Activated CD4-positive, alpha-beta T cell treated with anti-CD3 and anti-CD28 coated beads, Interleukin-2, amount 50 U/mL, for 16 hours (primary cell): ENCODE results near the gene TNNC2.
"Not testable (repeated sequence)": the region's sequence is repeated elsewhere in the genome, so short reads cannot be mapped to it uniquely, and the experiment has no call there.

Source experiments
- DNase-seq: peaks from one replicate; pipeline ENCODE4 v3.0.0-alpha.2; 2020

The TNNC2 gene

DNA sequence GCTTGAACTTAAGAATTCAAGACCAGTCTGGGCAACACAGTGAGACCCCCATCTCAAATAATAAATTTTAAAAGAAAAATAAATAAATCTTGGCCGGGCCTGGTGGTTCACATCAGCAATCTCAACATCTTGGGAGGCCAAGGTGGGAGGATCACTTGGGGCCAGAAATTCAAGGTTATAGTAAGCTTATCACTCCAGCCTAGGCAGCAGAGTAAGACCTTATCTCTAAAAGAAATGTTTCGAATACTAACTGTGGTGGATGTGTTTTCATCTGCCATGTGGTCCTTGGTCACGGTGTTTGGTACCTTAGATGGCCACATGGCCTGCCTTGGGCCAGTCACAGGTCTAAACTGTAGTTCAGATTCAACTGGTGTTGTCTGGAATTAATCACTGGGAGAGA lies 8.9 kb downstream of the TNNC2 start:
- DNase-seq: no peak

DNA sequence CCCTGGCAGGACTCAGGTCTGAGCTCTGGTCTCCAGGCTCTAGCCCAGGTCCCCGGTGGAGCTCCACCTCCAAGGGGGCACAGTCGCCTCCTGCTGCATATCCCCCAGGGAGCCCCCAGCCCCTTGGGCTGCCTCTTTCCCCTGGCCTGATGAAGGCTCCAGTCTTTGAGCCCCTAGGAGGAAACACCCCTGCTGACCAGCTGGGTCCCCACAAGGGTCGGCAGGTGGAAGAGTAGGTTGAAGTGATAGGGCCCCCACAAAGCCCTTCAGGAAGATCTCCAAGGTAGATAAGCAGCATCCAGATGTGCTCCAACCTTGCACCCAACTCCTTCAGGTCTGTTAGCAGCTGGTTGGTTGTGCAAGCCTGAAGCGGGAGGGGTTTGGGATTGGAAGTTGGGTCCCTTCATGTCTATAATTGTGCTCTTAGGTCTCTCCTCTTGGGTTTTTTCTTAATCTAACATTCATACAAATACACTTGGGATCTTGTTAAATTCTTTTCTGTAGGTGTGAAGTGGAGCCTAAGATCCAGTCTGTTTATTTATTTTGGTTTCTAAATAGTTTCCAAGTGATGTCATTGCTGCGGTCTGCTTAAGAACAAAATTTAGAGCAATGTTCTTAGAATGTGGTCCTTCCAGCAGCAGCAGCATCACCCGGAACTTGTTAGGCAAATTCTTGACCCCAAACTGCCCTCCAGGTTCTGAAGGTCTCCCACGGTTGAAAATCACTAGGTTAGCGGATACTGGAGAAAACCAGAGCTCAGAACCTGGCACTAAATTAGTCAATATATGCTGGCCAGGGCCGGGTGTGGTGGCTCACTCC lies 9.5 kb downstream of the TNNC2 start:
- no peak for DNase-seq

DNA sequence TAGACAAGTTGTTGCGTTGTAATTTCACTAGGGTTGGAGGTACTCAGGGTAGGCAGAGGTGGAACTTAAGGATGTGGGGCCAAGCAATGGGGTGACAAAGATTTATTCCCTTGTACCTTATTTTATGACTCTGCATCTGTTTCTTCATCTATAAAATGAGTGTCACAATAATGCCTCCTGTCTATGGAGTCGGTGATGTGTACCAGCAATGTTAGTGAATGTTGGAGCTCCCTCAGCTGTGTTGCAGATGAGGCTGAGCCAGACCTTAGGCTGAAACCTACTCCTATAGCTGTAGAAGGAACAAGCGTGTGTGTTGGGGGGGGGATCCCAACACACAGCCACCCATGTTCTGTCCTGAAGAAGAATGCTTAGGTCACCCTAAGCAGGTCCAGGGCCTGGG lies 10.2 kb downstream of the TNNC2 start:
- DNase-seq: no peak

DNA sequence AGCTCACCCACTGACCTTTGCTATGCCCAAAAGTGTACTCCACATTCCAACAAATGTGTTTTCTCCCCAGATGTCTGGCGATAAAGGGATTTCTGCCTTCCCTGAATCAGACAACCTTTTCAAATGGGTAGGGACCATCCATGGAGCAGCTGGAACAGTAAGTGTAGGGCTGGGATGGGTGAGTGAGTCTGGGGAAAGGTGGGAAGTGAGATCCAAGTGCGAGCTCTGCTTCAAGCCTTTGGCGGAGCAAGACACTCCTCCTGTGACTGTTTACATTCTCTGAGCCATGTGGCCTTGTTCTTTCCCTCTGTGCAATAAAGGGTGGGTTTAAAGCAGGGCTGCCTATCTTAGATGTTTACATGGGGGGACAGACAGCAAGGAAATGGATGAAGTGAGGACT lies 12.8 kb downstream of the TNNC2 start:
- DNase-seq: no peak

DNA sequence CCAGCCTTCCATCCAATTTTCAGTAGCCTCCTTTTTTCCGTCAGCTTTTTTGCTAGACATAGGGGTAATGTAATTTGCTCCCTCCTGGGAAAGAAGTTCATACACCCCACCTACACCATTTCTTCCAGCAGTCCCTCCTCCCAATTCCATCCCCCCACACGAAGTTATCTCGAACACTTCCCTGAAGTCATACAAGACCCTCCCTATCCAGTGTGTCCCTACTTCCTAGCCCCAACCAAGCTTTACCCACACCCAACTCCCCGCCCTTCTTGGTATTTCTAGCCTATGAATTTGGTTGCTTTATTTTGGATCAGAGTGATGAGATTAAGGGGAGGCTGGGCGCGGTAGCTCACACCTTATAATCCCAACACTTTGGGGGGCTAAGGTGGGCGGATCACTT lies 13.6 kb downstream of the TNNC2 start:
- no peak for DNase-seq

DNA sequence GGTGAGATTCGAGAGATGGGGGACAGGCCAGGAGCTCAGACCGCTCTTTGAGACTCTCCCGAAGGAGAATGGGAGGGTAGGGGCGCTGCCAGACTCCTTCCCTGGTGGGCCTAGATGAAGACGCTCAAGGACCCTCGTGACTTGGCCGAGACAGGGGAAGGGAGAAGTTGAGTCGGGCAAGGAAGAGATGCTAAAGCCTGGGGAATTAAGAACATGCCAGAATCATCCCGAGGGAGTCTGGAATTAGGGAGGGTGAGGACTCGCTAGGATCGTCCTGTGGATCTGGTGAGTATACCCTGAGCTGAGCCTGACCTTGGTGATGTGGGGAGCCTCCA lies 14.1 kb downstream of the TNNC2 start:
- DNase-seq: no peak

DNA sequence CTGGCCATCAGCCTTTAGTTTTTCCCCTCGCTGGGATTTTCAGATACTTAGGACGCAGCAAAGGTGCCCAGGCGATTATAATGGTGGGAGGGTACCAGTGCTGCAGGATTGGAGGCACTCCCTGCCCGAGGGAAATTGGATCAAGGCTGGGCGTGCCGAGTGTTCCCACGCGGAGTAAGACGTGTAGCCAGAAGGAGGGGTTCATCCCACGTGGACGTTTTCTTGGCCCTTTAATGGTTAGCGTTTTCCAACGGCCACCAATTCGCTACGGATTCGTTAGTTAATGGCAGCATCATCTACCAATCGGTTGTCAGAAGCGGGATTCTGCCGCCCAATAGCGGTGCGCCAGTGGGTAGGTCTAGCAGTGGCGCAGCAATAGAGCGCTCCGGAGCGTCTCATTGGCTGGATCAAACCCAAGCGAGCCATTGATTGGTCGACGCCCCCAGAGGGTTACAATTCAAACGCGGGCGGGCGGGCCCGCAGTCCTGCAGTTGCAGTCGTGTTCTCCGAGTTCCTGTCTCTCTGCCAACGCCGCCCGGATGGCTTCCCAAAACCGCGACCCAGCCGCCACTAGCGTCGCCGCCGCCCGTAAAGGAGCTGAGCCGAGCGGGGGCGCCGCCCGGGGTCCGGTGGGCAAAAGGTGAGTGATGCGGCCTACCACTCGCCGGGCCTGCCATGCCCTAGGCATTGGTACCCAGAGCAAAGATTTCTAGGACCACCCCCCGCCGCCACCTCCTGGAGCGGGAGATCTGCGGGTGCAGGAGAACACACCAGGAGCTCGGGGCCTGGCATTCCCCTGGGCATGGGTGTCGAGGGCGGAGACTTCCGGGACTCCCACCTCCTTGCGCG lies 14.7 kb downstream of the TNNC2 start, which contains the start of gene UBE2C:
Gene UBE2C (plus strand): TSS at position 488 of the 849 bp plus-strand sequence. CDS start 52 bp downstream, at position 540.
- DNase-seq: peak; percentile 98

DNA sequence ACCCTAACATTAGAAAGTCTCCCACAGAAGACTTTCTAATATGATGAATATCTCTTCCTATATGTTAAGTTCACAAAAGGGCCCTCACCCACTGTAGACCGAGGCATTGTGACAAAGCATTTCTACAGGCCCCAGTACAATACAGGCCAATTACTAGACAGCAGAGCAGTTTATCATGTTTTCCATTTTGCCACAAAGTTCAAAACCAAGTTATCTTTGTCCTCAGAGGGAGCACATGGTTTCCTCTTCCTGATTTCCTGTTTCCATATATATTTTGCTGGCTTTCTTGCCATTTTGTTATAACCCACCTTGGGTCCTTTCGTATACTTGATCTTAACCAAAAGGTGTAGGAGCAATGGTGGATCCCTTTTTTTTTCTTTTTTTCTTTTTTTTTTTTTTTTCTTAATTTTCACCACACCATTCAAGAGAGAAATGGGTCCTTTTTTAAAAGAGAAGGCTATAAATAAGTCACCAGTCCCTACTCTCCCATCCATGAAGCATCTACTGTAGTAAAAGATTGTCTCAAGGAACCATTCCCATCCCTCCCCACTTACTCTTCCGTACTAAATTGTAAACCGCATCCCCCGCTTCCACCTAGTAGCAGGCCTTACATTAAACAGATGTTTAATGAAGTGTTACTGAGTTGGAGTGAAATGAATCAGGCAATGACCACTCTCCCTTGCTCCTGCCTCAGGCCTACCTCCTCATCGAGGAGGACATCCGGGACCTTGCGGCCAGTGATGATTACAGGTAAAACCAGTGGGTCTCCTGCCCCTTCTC lies 16.7 kb downstream of the TNNC2 start:
- DNase-seq: no peak

DNA sequence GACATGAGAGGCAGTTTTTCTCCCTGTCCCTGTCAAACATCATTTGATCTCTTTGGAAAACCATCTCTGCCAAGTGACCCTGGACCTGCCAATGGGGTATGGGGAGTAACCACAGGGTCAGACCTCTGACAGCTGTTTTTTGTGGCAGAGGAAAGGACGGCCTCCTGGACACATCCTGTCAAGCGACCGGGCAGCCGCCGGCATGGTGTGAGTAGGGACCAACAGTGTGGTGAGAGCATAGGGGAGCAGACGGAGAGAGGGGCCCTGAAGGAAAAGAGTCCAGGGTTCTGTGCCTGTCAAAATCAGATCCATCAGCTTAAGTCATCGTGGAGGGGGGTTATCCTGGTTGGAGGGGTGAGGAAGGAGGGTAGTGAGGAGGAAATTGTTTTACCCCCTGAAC lies 25.3 kb downstream of the TNNC2 start:
- DNase-seq: no peak

DNA sequence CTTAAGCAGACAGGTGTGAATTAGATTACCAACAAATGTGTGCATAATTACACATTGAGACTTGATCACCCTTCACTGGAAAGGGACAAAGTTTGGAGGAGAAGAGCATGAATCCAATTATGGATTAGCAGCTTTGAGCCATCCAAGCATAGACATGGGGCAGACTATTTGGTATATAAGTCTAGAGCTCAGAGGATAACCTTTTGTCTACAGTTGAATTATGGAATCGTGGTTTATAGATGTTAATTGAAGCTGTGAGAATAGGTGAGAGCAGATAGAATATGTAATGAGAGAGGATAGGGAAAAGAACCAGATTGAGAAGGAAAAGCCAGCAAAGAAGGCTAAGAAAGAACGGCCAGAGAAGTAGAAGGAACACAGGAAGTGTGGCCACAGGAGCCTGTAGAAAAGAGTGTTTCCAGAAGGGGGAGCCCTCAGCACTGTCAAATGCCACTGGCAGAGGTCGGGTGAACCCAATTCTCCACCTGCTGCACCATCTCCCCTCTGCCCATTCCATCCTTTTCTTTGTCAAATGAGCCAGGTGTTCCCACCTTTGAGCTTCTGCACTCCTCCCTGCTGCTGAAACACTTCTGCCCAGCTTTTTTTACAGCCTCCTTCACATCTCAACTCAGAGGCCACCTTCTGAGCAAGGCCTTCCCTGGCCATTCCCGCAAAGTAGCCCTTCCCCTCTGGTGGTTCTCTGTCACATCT lies 28.0 kb downstream of the TNNC2 start:
- DNase-seq: peak; percentile 73

DNA sequence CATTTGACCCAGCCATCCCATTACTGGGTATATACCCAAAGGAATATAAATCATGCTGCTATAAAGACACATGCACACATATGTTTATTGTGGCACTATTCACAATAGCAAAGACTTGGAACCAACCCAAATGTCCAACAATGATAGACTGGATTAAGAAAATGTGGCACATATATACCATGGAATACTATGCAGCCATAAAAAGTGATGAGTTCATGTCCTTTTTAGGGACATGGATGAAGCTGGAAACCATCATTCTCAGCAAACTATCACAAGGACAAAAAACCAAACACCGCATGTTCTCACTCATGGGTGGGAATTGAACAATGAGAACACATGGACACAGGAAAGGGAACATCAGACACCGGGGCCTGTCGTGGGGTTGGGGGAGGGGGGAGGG lies 29.2 kb downstream of the TNNC2 start:
- DNase-seq: not testable (repeated sequence)

DNA sequence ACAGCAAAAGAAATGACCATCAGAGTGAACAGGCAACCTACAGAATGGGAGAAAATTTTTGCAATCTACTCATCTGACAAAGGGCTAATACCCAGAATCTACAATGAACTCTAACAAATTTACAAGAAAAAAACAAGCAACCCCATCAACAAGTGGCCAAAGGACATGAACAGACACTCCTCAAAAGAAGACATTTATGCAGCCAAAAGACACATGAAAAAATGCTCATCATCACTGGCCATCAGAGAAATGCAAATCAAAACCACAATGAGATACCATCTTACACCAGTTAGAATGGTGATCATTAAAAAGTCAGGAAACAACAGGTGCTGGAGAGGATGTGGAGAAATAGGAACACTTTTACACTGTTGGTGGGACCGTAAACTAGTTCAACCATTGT lies 29.6 kb downstream of the TNNC2 start:
- not testable (repeated sequence) for DNase-seq

DNA sequence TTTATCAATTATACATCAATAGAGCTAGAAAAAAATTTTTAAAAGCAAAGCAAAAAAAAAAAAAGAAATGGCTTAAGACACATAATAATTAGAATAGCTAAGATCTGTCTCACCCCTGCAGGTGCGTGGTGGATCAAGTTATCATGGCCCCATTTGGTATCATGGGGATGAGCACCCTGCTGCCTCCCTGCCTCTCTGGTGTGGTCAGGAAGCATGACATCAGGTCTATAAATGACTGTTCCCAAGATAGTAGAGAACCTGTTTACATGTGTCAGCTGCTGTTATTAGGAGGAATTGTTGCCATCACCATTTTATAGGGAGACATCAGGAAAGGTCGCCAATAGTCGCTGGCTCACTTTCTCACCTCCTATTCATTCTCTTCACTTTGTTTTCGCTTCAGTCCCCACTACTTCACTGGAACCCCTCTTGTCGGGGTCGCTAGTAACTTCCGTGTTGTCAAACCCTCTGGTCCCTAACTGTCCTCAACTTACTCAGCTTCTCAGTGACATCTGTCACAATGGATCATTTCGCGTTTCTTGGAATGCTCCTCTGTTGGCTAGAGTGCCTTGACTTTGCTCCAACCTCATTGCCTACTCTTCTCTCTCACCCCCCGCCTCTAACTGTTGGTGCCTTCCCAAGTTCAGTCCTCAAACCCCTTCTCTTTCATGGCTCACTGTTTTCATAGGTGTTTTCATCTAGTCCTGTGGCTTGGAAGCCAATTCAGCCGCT lies 30.6 kb downstream of the TNNC2 start:
- DNase-seq: peak; percentile 33

DNA sequence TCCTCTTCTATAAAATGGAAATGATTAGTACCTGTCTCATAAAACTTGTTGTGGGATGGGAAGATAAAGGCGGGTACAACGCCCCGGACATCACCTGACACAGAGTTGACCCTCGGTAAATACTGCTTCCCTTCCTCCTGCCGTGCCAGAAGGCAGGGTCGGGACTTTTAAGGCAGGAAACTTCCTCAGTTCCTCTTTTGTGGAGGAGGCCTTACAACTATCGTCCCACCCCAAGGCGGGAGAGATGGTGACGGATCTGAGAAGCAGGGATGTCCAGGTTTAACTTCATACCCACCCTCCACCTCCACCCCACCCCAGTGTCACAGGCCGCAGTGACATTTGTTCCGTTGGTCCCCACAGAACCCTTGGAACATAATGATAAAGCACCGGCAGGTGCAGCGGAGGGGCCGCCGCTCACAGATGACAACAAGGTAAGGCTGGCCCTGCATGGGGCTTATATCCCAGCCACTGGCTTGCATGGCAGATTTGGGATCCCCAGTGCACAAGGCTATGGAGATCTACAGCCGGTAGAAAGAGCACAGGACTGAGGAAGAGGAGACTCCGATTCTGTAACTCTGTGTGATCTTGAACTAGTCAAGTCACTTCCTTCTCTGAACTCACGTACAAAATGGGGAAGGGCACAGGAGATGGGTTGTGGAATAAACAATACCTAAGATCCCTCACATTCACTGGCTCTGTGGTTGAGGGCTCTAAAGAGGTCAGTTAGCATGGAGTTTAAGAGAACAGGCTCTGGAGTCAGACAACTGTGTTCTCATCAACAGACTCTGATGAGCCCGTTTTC lies 34.6 kb downstream of the TNNC2 start:
- no peak for DNase-seq

DNA sequence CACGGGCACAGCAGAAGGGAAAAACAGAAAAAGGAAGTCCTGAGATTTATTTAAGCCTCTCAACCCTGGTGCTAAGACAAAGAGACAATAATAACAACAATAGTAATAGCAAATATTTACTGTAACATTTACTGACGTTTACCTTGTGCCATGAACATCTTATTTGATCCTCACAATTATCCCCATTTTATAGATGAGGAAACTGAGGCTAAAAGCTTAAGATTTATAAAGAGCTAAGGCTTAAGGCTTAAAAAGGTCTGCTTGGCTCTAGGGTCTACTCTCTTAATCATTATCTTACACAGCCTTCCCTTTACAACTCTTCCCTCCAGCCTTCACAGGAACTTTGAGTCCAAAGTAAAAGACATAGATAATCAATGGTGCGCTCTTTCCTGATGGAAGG lies 38.8 kb downstream of the TNNC2 start:
- no peak for DNase-seq

DNA sequence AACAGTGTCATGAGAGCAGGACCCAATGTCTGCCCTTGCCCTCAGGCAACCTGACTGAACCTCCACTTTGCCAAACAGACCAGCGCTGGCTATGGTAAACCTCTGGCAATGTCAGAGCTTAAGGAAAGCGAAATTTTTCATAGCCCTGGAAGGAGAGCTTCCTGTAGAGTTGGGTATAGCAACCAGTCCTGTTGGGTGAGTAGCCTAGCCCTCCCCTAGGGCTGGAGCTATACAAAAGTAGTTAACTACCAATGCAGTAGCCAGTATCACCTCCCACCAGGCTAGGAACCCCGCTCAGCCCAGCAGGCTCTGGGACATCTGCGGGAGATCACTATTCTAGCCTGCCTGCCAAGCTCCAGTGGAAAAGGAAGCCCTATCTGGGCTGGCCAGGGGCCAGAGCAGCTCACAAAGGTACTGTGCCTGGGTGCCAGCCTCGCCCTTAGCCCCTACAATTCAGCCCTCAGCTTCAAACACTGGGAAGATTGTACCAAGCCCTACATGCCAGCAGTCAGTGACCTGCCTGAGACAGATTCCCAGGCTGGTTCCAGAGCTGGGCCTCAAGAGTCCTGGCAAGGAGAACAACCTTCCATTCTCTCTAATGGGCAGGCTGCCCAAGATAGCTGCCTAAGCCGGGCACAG lies 43.3 kb downstream of the TNNC2 start:
- DNase-seq: no peak

DNA sequence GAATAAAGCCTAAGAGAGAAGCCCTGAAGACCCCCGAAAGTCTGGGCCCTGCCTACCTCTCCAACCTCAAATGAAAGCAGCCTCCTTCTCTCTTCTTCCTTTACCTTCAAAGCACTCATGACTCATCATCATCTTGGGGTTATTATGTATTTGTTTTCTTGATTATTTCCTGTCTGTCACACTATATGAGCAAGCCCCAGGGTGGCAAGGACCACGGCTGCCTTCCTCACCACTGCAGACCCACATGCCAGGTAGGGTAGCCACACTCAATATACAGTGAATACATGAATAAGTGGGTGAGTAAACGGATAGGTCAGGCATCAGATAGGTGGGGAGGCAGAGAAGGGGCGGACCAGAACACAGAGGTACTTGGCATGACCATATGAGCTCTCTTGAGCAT lies 44.2 kb downstream of the TNNC2 start:
- no peak for DNase-seq

DNA sequence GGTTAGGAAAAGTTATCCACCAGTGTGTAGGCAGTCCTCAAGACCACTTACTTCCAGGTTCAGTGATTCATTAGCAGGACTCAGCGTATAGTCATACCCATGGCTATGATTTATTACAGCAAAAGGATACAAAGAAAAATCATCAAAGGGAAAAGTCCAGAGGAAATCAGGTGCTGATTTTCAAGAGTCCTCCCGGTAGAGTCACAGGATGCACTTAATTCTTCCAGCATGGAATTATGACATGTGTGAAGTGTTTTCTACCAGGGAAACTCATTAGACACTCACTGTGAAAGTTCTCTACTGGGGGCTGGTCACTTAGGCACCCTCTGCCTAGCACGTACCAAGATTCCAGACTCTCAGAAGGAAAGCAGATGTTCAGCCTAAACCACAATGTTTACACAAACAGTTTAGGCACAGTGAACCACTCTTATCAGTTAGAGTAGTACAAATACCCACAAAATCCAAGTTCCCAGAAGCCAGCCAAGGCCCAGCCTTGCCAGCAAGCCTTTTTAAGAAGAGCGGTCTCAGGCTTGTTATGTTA lies 45.7 kb downstream of the TNNC2 start:
- DNase-seq: no peak

DNA sequence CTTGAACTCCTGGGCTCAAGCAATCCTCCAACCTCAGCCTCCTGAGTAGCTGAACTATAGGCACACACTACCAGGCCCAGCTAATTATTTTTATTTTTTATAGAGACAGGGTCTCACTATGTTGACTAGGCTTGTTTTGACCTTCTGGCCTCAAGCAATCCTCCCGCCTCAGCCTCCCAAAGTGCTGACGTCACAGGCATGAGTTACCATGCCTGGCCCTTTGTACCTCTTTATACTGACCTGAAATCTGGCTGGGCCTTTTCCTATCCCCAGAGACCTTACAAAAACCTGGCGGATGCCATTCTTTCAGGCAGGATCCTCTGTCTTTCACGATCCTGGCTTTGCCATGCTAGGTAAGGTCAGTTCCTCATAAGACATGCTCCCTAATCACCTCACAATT lies 47.0 kb downstream of the TNNC2 start:
- DNase-seq: no peak
